GM12878 (cell line): Measurements from ENCODE around the gene OSGEP. TPM values are rescaled to one million over a fixed set of nuclear protein-coding genes. Genes with fewer than 3 reads are reported as not detected.

Source experiments
- CBX3 ChIP-seq: fragments of 200-600 bp; sonication (generic); IDR thresholded peaks from 2 replicates; pipeline ENCODE4 v1.6.1; 2016; ENCODE audit warnings: low read depth, borderline replicate concordance
- CHD2 ChIP-seq: IDR thresholded peaks from 2 replicates; pipeline ENCODE4 v1.6.1; 2011; ENCODE audit warnings: low read depth, low read length, improper control_type of control experiment, borderline replicate concordance
- CHD4 ChIP-seq: fragments of 200-600 bp; sonication (generic); IDR thresholded peaks from 2 replicates; pipeline ENCODE4 v1.6.1; 2016; ENCODE audit warnings: mild to moderate bottlenecking
- EED ChIP-seq: sonication (generic); IDR thresholded peaks from 2 replicates; pipeline ENCODE4 v1.6.1; 2016; ENCODE audit warnings: antibody characterized with exemption, low read depth
- ELK1 ChIP-seq: IDR thresholded peaks from 2 replicates; pipeline ENCODE4 v1.6.1; 2012; ENCODE audit warnings: low read depth, low read length, improper control_type of control experiment
- HDAC2 ChIP-seq: fragments of 200-600 bp; sonication (generic); IDR thresholded peaks from 2 replicates; pipeline ENCODE4 v1.6.1; 2017
- IKZF1 ChIP-seq: fragments of 450-650 bp; conservative IDR thresholded peaks from 2 replicates; pipeline ENCODE4 v1.6.1; 2017; ENCODE audit warnings: antibody characterized with exemption, mild to moderate bottlenecking
- IRF5 ChIP-seq: fragments of 450-650 bp; IDR thresholded peaks from 2 replicates; pipeline ENCODE4 v1.6.1; 2017; ENCODE audit warnings: borderline replicate concordance
- JUNB ChIP-seq: IDR thresholded peaks from 2 replicates; pipeline ENCODE4 v1.6.1; 2016; ENCODE audit warnings: antibody characterized with exemption, mild to moderate bottlenecking
- NFYB ChIP-seq: IDR thresholded peaks from 2 replicates; pipeline ENCODE4 v1.6.1; 2011; ENCODE audit warnings: low read depth, mild to moderate bottlenecking, low read length, improper control_type of control experiment, moderate library complexity; ENCODE audit not compliant: insufficient read depth
- NKRF ChIP-seq: fragments of 450-650 bp; conservative IDR thresholded peaks from 2 replicates; pipeline ENCODE4 v1.6.1; 2017; ENCODE audit warnings: mild to moderate bottlenecking, moderate library complexity
- NR2C1 ChIP-seq: fragments of 450-650 bp; IDR thresholded peaks from 2 replicates; pipeline ENCODE4 v1.6.1; 2017; ENCODE audit warnings: antibody characterized with exemption, mild to moderate bottlenecking, moderate library complexity
- NRF1 ChIP-seq: conservative IDR thresholded peaks from 2 replicates; pipeline ENCODE4 v1.6.1; 2011; ENCODE audit warnings: mild to moderate bottlenecking, low read depth, low read length, improper control_type of control experiment
- POLR2A ChIP-seq: IDR thresholded peaks from 2 replicates; pipeline ENCODE4 v1.6.1; 2011; ENCODE audit warnings: low read depth, mild to moderate bottlenecking, low read length
- POLR2AphosphoS5 ChIP-seq: IDR thresholded peaks from 2 replicates; pipeline ENCODE4 v1.6.1; 2011; ENCODE audit warnings: mild to moderate bottlenecking, low read length, inconsistent platforms
- POU2F2 ChIP-seq: IDR thresholded peaks from 3 replicates; pipeline ENCODE4 v1.6.1; 2011; ENCODE audit warnings: low read depth, mild to moderate bottlenecking, low read length, borderline replicate concordance
- SRF ChIP-seq, 2 experiments: IDR thresholded peaks; 2 replicates each; pipeline ENCODE4 v1.6.1; 2011; ENCODE audit warnings: low read depth in 2 of 2, low read length in 2 of 2, mild to moderate bottlenecking in 1 of 2, moderate library complexity in 1 of 2
- TBL1XR1 ChIP-seq: IDR thresholded peaks from 2 replicates; pipeline ENCODE4 v1.6.1; 2012; ENCODE audit warnings: low read depth, low read length, improper control_type of control experiment
- TCF7 ChIP-seq: IDR thresholded peaks from 2 replicates; pipeline ENCODE4 v1.6.1; 2014; ENCODE audit warnings: antibody characterized with exemption, borderline replicate concordance
- YBX1 ChIP-seq: fragments of 450-650 bp; IDR thresholded peaks from 2 replicates; pipeline ENCODE4 v1.6.1; 2016; ENCODE audit warnings: antibody characterized with exemption
- YY1 ChIP-seq: IDR thresholded peaks from 2 replicates; pipeline ENCODE4 v1.6.1; 2011; ENCODE audit warnings: low read depth, mild to moderate bottlenecking, low read length
- ZBED1 ChIP-seq: IDR thresholded peaks from 2 replicates; pipeline ENCODE4 v1.6.1; 2016; ENCODE audit warnings: borderline replicate concordance
- ZNF592 ChIP-seq: fragments of 450-650 bp; IDR thresholded peaks from 2 replicates; pipeline ENCODE4 v1.6.1; 2017; ENCODE audit warnings: mild to moderate bottlenecking, moderate library complexity
- polyA plus RNA-seq, 11 experiments: library from polyadenylated mRNA; depleted of rRNA in 4 of 11; unstranded in 6 of 11; stranded (reverse) in 5 of 11; fragments of >200 nt; fragmentation: Nextera tagmentation in 4 of 11; fragmentation: Illumina TruSeq in 1 of 11; extraction: Ambion mirVana in 4 of 11; extraction: Trizol in 1 of 11; gene quantifications; 1 replicate in 1 of 11; 2 replicates in 10 of 11; pipeline versions ENCODE4 v1.2.1 to v1.2.3, GENCODE V29; 2011 to 2016; ENCODE audit warnings: inconsistent platforms in 2 of 11, missing spikeins in 2 of 11, low read depth in 1 of 11
- total RNA-seq, 4 experiments: library from RNA; depleted of rRNA in 3 of 4; stranded (reverse); fragments of >200 nt in 3 of 4; fragmentation: Illumina TruSeq in 1 of 4; extraction: Trizol in 1 of 4; gene quantifications; 2 replicates each; pipeline versions ENCODE4 v1.2.1 to v1.2.3, GENCODE V29; 2013 to 2021

The OSGEP gene
- total and polyA plus RNA-seq, 10 of the 15 experiments (the other 5 are each of a cell fraction or from before 2014, with no cell fraction given) = 47.8 to 88.9 (median 52.8) TPM

GRCh38 chr14:20454516-20455354, at the start of gene OSGEP, which contains the start of gene APEX1 (continued):
- TF ChIP-seq NRF1 = no peak
- TF ChIP-seq JUNB = no peak
- TF ChIP-seq CHD4 = no peak
- TF ChIP-seq POU2F2 = peak; percentile 78; the same call in 2 of the 3 replicates
- TF ChIP-seq SRF (IDR thresholded peaks at IDR 0.05; ENCODE audit: low read depth in 2 of 2, low read length in 2 of 2) = no peak
- peak; percentile 83 for TF ChIP-seq IKZF1
- peak; percentile 76 for TF ChIP-seq EED
- TF ChIP-seq NKRF = peak; percentile 97
- peak; percentile 60; the same call in 1 of the 2 replicates for TF ChIP-seq ZNF592
- TF ChIP-seq ZBED1 = no peak; the same call in 1 of the 2 replicates
- TF ChIP-seq HDAC2 = no peak; the same call in 1 of the 2 replicates
- TF ChIP-seq IRF5 = peak; percentile 98
- peak; percentile 81 for TF ChIP-seq YY1
- no peak for TF ChIP-seq CBX3
- TF ChIP-seq POLR2A = peak; percentile 93
- peak; percentile 98 for TF ChIP-seq POLR2AphosphoS5
- TF ChIP-seq TBL1XR1 = no peak
- TF ChIP-seq TCF7 = 0 out of 2 replicates have a peak, but pooled peaks have one; percentile 0
- peak; percentile 75 for TF ChIP-seq CHD2
- TF ChIP-seq NFYB = peak; percentile 86
- no peak for TF ChIP-seq YBX1
- no peak for TF ChIP-seq ELK1
- TF ChIP-seq NR2C1 = no peak
